Loucy (cell line): ENCODE results near the gene DNAH8.

Experiments
- CTCF ChIP-seq: fragments of 200-600 bp; sonication (generic); conservative IDR thresholded peaks from 2 replicates; pipeline ENCODE4 v1.5.1; 2014; ENCODE audit warnings: mild to moderate bottlenecking, antibody characterized with exemption, low read length
- EZH2phosphoT487 ChIP-seq: fragments of 200-600 bp; IDR thresholded peaks from 2 replicates; pipeline ENCODE4 v1.6.1; 2018; ENCODE audit warnings: antibody characterized with exemption, mild to moderate bottlenecking, moderate library complexity, borderline replicate concordance

- no peak for TF ChIP-seq CTCF
- TF ChIP-seq EZH2phosphoT487, result no peak
Observed at GRCh38 chr6:38755874-38756273, 40.8 kb downstream of the DNAH8 start.
